T47D (cell line): ENCODE measurements around the gene BFSP2.

ENCODE experiments used
- DNase-seq, 2 experiments: peaks; one replicate each; pipeline versions ENCODE4 v3.0.0 to v3.0.0-alpha.2; 2011 to 2012; ENCODE audit warnings: low read depth in 1 of 2, low spot score in 1 of 2
- JUND ChIP-seq: IDR thresholded peaks from 2 replicates; pipeline ENCODE4 v1.6.1; 2012; ENCODE audit warnings: low read depth
- in situ Hi-C: cut with HindIII; loops from 2 replicates; pipeline ENCODE4 v1.10.0; 2016; ENCODE audit warnings: low sequenced_read_pairs, low pct_unique_long_range_greater_than_20kb

Gene BFSP2

GRCh38 chr3:133388696-133389395, 11.0 kb upstream of the BFSP2 start:
- DNase-seq = no peak
- in situ Hi-C loops = no loop called here
- no peak for TF ChIP-seq JUND

GRCh38 chr3:133390715-133391114, 9.1 kb upstream of the BFSP2 start:
- in situ Hi-C loops = no loop called here
- TF ChIP-seq JUND = no peak

DNA sequence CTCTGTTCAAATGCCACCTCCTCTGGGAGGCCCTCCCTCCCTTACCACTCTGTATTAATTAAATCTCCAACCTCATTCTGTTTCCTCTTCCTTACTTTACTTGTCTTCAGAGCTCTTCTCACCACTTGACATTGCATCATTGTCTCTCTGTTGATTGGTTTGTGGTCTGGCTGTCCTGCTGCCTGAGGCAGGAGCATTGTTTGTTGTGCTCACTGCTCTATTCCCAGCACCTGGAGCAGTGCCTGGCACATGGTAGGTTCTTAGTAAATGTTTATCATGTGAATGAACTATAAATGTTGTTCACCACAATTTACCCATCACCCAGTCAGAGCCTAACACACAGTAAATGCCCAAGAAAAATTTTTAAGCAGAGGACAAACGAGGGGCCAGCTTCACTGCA, 6.7 kb upstream of the BFSP2 start:
- in situ Hi-C loops = no loop called here
- no peak for TF ChIP-seq JUND
- DNase-seq = peak; percentile 51 to 97

More at GRCh38 chr3:133390715-133391114, 9.1 kb upstream of the BFSP2 start:
- DNase-seq = peak in 1 of 2 experiments; percentile 41

GRCh38 chr3:133393691-133394474, 6.0 kb upstream of the BFSP2 start:
- peak in 1 of 2 experiments; percentile 81 for DNase-seq
- in situ Hi-C loops = no loop called here
- TF ChIP-seq JUND = no peak

GRCh38 chr3:133394561-133395311, 5.1 kb upstream of the BFSP2 start:
- no peak for TF ChIP-seq JUND
- in situ Hi-C loops = no loop called here
- DNase-seq = no peak

- no peak for DNase-seq
- TF ChIP-seq JUND = no peak
- in situ Hi-C loops = no loop called here
Observed at GRCh38 chr3:133396906-133397305, 3.0 kb upstream of the BFSP2 start.

GRCh38 chr3:133401374-133402135, 1.7 kb downstream of the BFSP2 start:
- no peak for TF ChIP-seq JUND
- in situ Hi-C loops = no loop called here
- no peak for DNase-seq

GRCh38 chr3:133404920-133405319, 5.1 kb downstream of the BFSP2 start:
- in situ Hi-C loops = no loop called here
- no peak for TF ChIP-seq JUND
- DNase-seq = no peak

DNA sequence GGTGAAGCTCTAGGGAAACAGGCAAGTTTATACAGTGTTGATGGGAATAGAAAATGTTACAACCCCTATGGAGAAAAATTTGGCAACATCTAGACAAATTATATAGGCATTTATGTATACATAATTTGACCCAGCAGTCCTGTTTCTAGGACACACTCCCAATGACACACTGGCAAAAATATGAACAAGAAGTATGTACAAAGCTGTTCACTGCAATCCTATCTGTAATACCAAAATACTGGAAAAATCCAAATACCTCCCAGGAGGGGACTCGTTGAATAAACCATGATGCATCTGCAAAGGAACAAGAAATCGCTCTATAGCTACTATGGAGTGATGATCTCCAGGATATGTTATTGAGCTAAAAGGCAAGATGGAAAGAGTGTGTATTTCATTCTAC, 8.5 kb downstream of the BFSP2 start:
- DNase-seq = no peak
- in situ Hi-C loops = no loop called here
- no peak for TF ChIP-seq JUND

GRCh38 chr3:133408961-133409360, 9.1 kb downstream of the BFSP2 start:
- in situ Hi-C loops = no loop called here
- TF ChIP-seq JUND = no peak
- DNase-seq = peak in 1 of 2 experiments; percentile 69

DNA sequence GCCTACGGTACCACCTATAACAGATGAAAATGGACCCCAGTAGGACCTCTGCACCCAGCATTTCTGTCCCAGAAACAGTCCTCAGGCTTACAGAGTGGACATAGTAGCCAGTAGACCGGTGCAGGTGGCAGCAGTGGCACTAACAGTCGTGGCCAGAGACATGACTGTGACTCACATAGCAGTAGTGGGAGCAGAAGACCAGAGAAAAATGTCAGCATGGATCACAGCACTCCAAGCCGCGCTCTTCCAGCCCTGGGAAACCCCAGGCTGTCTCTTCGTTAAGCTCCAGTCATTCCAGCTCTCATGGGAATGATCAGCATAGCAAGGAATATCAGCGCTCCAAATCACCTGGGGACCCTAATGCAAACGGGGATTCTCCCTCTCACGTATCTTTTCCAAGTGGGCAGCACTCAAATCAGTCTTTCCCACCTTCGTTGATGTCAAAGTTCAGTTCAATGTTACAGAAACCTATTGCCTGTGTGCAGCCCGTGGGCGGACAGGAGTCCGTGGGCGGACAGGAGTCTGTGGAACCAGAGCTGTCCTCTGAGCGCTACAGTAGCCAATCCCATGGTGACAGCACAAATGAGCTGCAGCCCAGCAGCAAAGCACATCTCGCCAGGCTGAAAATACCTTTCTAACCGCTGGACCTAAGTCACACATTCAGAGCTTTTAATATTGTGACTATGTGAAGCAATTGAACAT, 10.5 kb downstream of the BFSP2 start:
- in situ Hi-C loops = no loop called here

More for the DNA sequence above, 10.5 kb downstream of the BFSP2 start:
- no peak for TF ChIP-seq JUND
- peak in 1 of 2 experiments; percentile 43 for DNase-seq
